Liver (tissue), 3 donors: Measurements from ENCODE around the gene SMAD1.

Experiments used
- CTCF ChIP-seq: fragments of 150-350 bp; IDR thresholded peaks from 2 replicates; pipeline ENCODE4 v1.5.1; 2017; ENCODE audit warnings: improper control_type of control experiment, low read depth, low read length; ENCODE audit not compliant: missing input control
- FOXA1 ChIP-seq: IDR thresholded peaks from 2 replicates; pipeline ENCODE4 v1.6.1; 2016; ENCODE audit warnings: antibody characterized with exemption
- GABPA ChIP-seq, 2 donors: IDR thresholded peaks in 1 of 2; conservative IDR thresholded peaks in 1 of 2; 2 replicates each; pipeline ENCODE4 v1.6.1; 2016; ENCODE audit warnings: antibody characterized with exemption in 2 of 2, mild to moderate bottlenecking in 1 of 2, moderate library complexity in 1 of 2
- JUND ChIP-seq, 2 donors: IDR thresholded peaks; 2 replicates each; pipeline ENCODE4 v1.6.1; 2016; ENCODE audit warnings: antibody characterized with exemption in 2 of 2
- MAX ChIP-seq: IDR thresholded peaks from 2 replicates; pipeline ENCODE4 v1.6.1; 2016; ENCODE audit warnings: antibody characterized with exemption
- RAD21 ChIP-seq, 2 donors: IDR thresholded peaks; 2 replicates each; pipeline ENCODE4 v1.6.1; 2016; ENCODE audit warnings: antibody characterized with exemption in 2 of 2, mild to moderate bottlenecking in 2 of 2
- SP1 ChIP-seq: IDR thresholded peaks from 2 replicates; pipeline ENCODE4 v1.6.1; 2018; ENCODE audit warnings: antibody characterized with exemption, mild to moderate bottlenecking
- TAF1 ChIP-seq: conservative IDR thresholded peaks from 2 replicates; pipeline ENCODE4 v1.6.1; 2016; ENCODE audit warnings: antibody characterized with exemption, mild to moderate bottlenecking
- ZBTB33 ChIP-seq: IDR thresholded peaks from 2 replicates; pipeline ENCODE4 v1.6.1; 2016; ENCODE audit warnings: antibody characterized with exemption
- donor health status: healthy.
- donor health status: healthy.

GRCh38 chr4:145481942-145482208 is 222 bp downstream of the SMAD1 start:
- TF ChIP-seq CTCF (no peak), SP1 (no peak), FOXA1 (no peak), GABPA (IDR thresholded peaks at IDR 0.05 in 1 of 2, conservative IDR thresholded peaks at IDR 0.05 in 1 of 2) (no peak), JUND (IDR thresholded peaks at IDR 0.05) (no peak), RAD21 (IDR thresholded peaks at IDR 0.05) (no peak), ZBTB33 (no peak), TAF1 (no peak), MAX (no peak)
